ENCODE results near the gene ANKS4B. TPM values are rescaled to one million over a fixed set of nuclear protein-coding genes. Genes with fewer than 3 reads are reported as not detected.

ANKS4B gene
- total and polyA plus RNA-seq, 4 donors, result 5.7 to 13.6 (median 8.7) TPM

- no peaks in the 10 kb centered on the region for H3K27me3 ChIP-seq (ENCODE audit: control insufficient read depth in 4 of 4, insufficient read depth in 4 of 4, low read length in 3 of 4)
- TF ChIP-seq EGR1 (IDR thresholded peaks at IDR 0.05; ENCODE audit: low read depth in 2 of 2), result no peak
- TF ChIP-seq ATF3 (IDR thresholded peaks at IDR 0.05), result no peak
- TF ChIP-seq FOXA2 (IDR thresholded peaks at IDR 0.05), result no peak
- TF ChIP-seq FOXA1 (IDR thresholded peaks at IDR 0.05), result no peak
- TF ChIP-seq GABPA (IDR thresholded peaks at IDR 0.05 in 1 of 2, conservative IDR thresholded peaks at IDR 0.05 in 1 of 2), result no peak
- no peak for TF ChIP-seq JUND (IDR thresholded peaks at IDR 0.05)
- TF ChIP-seq TAF1 (conservative IDR thresholded peaks at IDR 0.05), result no peak
- no peaks in the 10 kb centered on the region for H3K36me3 ChIP-seq (ENCODE audit: control insufficient read depth in 4 of 4, insufficient read depth in 3 of 4, low read depth in 1 of 4, low read length in 3 of 4)
- 88% methylated on average over 4 of the region's 4 CpGs for WGBS
- no peak overlapping the region for H3K27ac ChIP-seq (ENCODE audit: low read depth in 1 of 2, low read length in 2 of 2)
- H3K4me3 ChIP-seq (ENCODE audit: low read depth in 1 of 3, low read length in 3 of 3), result no peak overlapping the region
- H3K4me1 ChIP-seq (ENCODE audit: control insufficient read depth in 4 of 4, insufficient read depth in 4 of 4, low read length in 3 of 4), result no peaks in the 10 kb centered on the region
- H3K9ac ChIP-seq (ENCODE audit: low read depth in 1 of 2, low read length in 2 of 2), result no peak overlapping the region
- DNase-seq (ENCODE audit: low spot score), result no peak
- no peaks in the 10 kb centered on the region for H3K9me3 ChIP-seq (ENCODE audit: control insufficient read depth in 4 of 4, low read length in 3 of 4)
Measured at GRCh38 chr16:21214086-21214485, 19.4 kb upstream of the ANKS4B start.

GRCh38 chr16:21217121-21217520 lies 16.4 kb upstream of the ANKS4B start:
- no peak for DNase-seq (ENCODE audit: low spot score)
- Histone ChIP-seq H3K9ac (ENCODE audit: low read depth in 1 of 2, low read length in 2 of 2) (no peak overlapping the region), H3K9me3 (ENCODE audit: control insufficient read depth in 4 of 4, low read length in 3 of 4) (no peaks in the 10 kb centered on the region), H3K27me3 (ENCODE audit: control insufficient read depth in 4 of 4, insufficient read depth in 4 of 4, low read length in 3 of 4) (no peaks in the 10 kb centered on the region), H3K4me1 (ENCODE audit: control insufficient read depth in 4 of 4, insufficient read depth in 4 of 4, low read length in 3 of 4) (no peaks in the 10 kb centered on the region), H3K4me3 (ENCODE audit: low read depth in 1 of 3, low read length in 3 of 3) (no peak overlapping the region), H3K36me3 (ENCODE audit: control insufficient read depth in 4 of 4, insufficient read depth in 3 of 4, low read depth in 1 of 4, low read length in 3 of 4) (no peaks in the 10 kb centered on the region), H3K27ac (ENCODE audit: low read depth in 1 of 2, low read length in 2 of 2) (no peak overlapping the region)
- TF ChIP-seq RAD21 (IDR thresholded peaks at IDR 0.05) (no peak), GABPA (IDR thresholded peaks at IDR 0.05 in 1 of 2, conservative IDR thresholded peaks at IDR 0.05 in 1 of 2) (no peak)
- WGBS, result 91% methylated on average over 2 of the region's 2 CpGs

GRCh38 chr16:21218153-21218552 lies 15.3 kb upstream of the ANKS4B start:
- no peaks in the 10 kb centered on the region for H3K27me3 ChIP-seq (ENCODE audit: control insufficient read depth in 4 of 4, insufficient read depth in 4 of 4, low read length in 3 of 4)
- H3K4me1 ChIP-seq (ENCODE audit: control insufficient read depth in 4 of 4, insufficient read depth in 4 of 4, low read length in 3 of 4), result no peaks in the 10 kb centered on the region
- 53% methylated on average over 7 of the region's 7 CpGs for WGBS
- TF ChIP-seq NR2F2 (IDR thresholded peaks at IDR 0.05) (no peak), ATF3 (IDR thresholded peaks at IDR 0.05) (no peak), TAF1 (conservative IDR thresholded peaks at IDR 0.05) (no peak), RAD21 (IDR thresholded peaks at IDR 0.05) (no peak), REST (IDR thresholded peaks at IDR 0.05) (no peak), ZBTB33 (IDR thresholded peaks at IDR 0.05) (no peak), SP1 (IDR thresholded peaks at IDR 0.05) (no peak), RXRA (IDR thresholded peaks at IDR 0.05) (no peak), CTCF (IDR thresholded peaks at IDR 0.05; ENCODE audit: low read depth, low read length, missing input control) (no peak), MAX (IDR thresholded peaks at IDR 0.05) (no peak), FOXA2 (IDR thresholded peaks at IDR 0.05) (no peak), HNF4A (conservative IDR thresholded peaks at IDR 0.05) (no peak), FOXA1 (IDR thresholded peaks at IDR 0.05) (no peak), JUND (IDR thresholded peaks at IDR 0.05) (no peak), YY1 (IDR thresholded peaks at IDR 0.05) (no peak), GABPA (IDR thresholded peaks at IDR 0.05 in 1 of 2, conservative IDR thresholded peaks at IDR 0.05 in 1 of 2) (no peak), EGR1 (IDR thresholded peaks at IDR 0.05; ENCODE audit: low read depth in 2 of 2) (no peak)
- no peaks in the 10 kb centered on the region for H3K9me3 ChIP-seq (ENCODE audit: control insufficient read depth in 4 of 4, low read length in 3 of 4)
- H3K9ac ChIP-seq (ENCODE audit: low read depth in 1 of 2, low read length in 2 of 2), result no peak overlapping the region
- H3K36me3 ChIP-seq (ENCODE audit: control insufficient read depth in 4 of 4, insufficient read depth in 3 of 4, low read depth in 1 of 4, low read length in 3 of 4), result no peaks in the 10 kb centered on the region
- no peak overlapping the region for H3K4me3 ChIP-seq (ENCODE audit: low read depth in 1 of 3, low read length in 3 of 3)
- H3K27ac ChIP-seq (ENCODE audit: low read depth in 1 of 2, low read length in 2 of 2), result no peak overlapping the region
- no peak for DNase-seq (ENCODE audit: low spot score)
